NT2/D1 (cell line): ENCODE results near the gene RBMS1.

Experiments used
- DNase-seq: peaks from one replicate; pipeline ENCODE4 v3.0.0-alpha.2; 2011; ENCODE audit warnings: low read depth, low spot score
- H3K27me3 ChIP-seq: 2 replicates; pipeline ENCODE4 v1.6.0; 2011; ENCODE audit warnings: mild to moderate bottlenecking; ENCODE audit not compliant: insufficient read length, insufficient read depth
- H3K36me3 ChIP-seq: 2 replicates; pipeline ENCODE4 v1.6.1; 2011; ENCODE audit warnings: mild to moderate bottlenecking, low read length, mixed read lengths; ENCODE audit not compliant: insufficient read depth, insufficient read length
- H3K4me1 ChIP-seq: 2 replicates; pipeline ENCODE4 v1.5.1; 2011; ENCODE audit not compliant: insufficient read depth, insufficient read length
- H3K4me3 ChIP-seq: 2 replicates; pipeline ENCODE4 v1.5.1; 2011; ENCODE audit warnings: low read depth; ENCODE audit not compliant: insufficient read length
- H3K9ac ChIP-seq: 2 replicates; pipeline ENCODE4 v1.6.0; 2011; ENCODE audit warnings: low read depth; ENCODE audit not compliant: insufficient read length
- H3K9me3 ChIP-seq: 2 replicates; pipeline ENCODE4 v1.5.1; 2011; ENCODE audit warnings: mild to moderate bottlenecking, low read length; ENCODE audit not compliant: insufficient read depth
- SUZ12 ChIP-seq: IDR thresholded peaks from 2 replicates; pipeline ENCODE4 v1.6.1; 2011; ENCODE audit not compliant: insufficient read length, insufficient read depth; ENCODE audit errors: extremely low read depth
- YY1 ChIP-seq: IDR thresholded peaks from 2 replicates; pipeline ENCODE4 v1.6.1; 2011; ENCODE audit not compliant: insufficient read length, insufficient read depth
- ZNF274 ChIP-seq: IDR thresholded peaks from 2 replicates; pipeline ENCODE4 v1.6.1; 2011; ENCODE audit warnings: mild to moderate bottlenecking, low read depth, low read length

The RBMS1 gene

GRCh38 chr2:160407393-160408172 is 86.0 kb downstream of the RBMS1 start:
- Histone ChIP-seq H3K4me1 (peaks cover 3% of the 10 kb centered on the region), H3K4me3 (peak overlapping the region; percentile 66), H3K36me3 (no peaks in the 10 kb centered on the region), H3K27me3 (no peaks in the 10 kb centered on the region), H3K9ac (peak overlapping the region; percentile 84), H3K9me3 (no peaks in the 10 kb centered on the region)
- DNase-seq, result no peak
- no peak for TF ChIP-seq YY1
- TF ChIP-seq ZNF274, result no peak
- TF ChIP-seq SUZ12, result no peak

- TF ChIP-seq SUZ12 (no peak), YY1 (no peak), ZNF274 (no peak)
- H3K9me3 ChIP-seq, result no peaks in the 10 kb centered on the region
- H3K4me3 ChIP-seq, result peak overlapping the region; percentile 66
- H3K9ac ChIP-seq, result peak overlapping the region; percentile 84
- H3K27me3 ChIP-seq, result no peaks in the 10 kb centered on the region
- DNase-seq, result no peak
- no peaks in the 10 kb centered on the region for H3K36me3 ChIP-seq
- peaks cover 5% of the 10 kb centered on the region for H3K4me1 ChIP-seq
Measured at GRCh38 chr2:160406591-160407392, 86.8 kb downstream of the RBMS1 start.

- no peaks in the 10 kb centered on the region for H3K9me3 ChIP-seq
- H3K27me3 ChIP-seq, result no peaks in the 10 kb centered on the region
- peaks cover 5% of the 10 kb centered on the region for H3K4me1 ChIP-seq
- TF ChIP-seq SUZ12 (no peak), ZNF274 (no peak), YY1 (no peak)
- H3K4me3 ChIP-seq, result peak overlapping the region; percentile 66
- H3K9ac ChIP-seq, result no peak overlapping the region
- peak; percentile 43 for DNase-seq
- no peaks in the 10 kb centered on the region for H3K36me3 ChIP-seq
Measured at GRCh38 chr2:160405077-160405867, 88.3 kb downstream of the RBMS1 start.

- H3K4me3 ChIP-seq, result no peak overlapping the region
- H3K9ac ChIP-seq, result no peak overlapping the region
- H3K27me3 ChIP-seq, result no peaks in the 10 kb centered on the region
- H3K4me1 ChIP-seq, result peaks cover 5% of the 10 kb centered on the region
- no peaks in the 10 kb centered on the region for H3K9me3 ChIP-seq
- TF ChIP-seq SUZ12 (no peak), ZNF274 (no peak), YY1 (no peak)
- DNase-seq, result no peak
- H3K36me3 ChIP-seq, result no peaks in the 10 kb centered on the region
Measured at GRCh38 chr2:160402997-160403979, 90.3 kb downstream of the RBMS1 start.

GRCh38 chr2:160402501-160402900 is 91.1 kb downstream of the RBMS1 start:
- no peak overlapping the region for H3K4me3 ChIP-seq
- DNase-seq, result no peak
- H3K27me3 ChIP-seq, result no peaks in the 10 kb centered on the region
- no peaks in the 10 kb centered on the region for H3K36me3 ChIP-seq
- TF ChIP-seq ZNF274, result no peak
- no peak for TF ChIP-seq YY1
- TF ChIP-seq SUZ12, result no peak
- H3K9me3 ChIP-seq, result no peaks in the 10 kb centered on the region
- peaks cover 7% of the 10 kb centered on the region for H3K4me1 ChIP-seq
- no peak overlapping the region for H3K9ac ChIP-seq

GRCh38 chr2:160401895-160402294 is 91.7 kb downstream of the RBMS1 start:
- no peaks in the 10 kb centered on the region for H3K9me3 ChIP-seq
- H3K27me3 ChIP-seq, result no peaks in the 10 kb centered on the region
- no peak overlapping the region for H3K9ac ChIP-seq
- no peak overlapping the region for H3K4me3 ChIP-seq
- TF ChIP-seq YY1, result no peak
- no peak for TF ChIP-seq ZNF274
- no peak for TF ChIP-seq SUZ12
- H3K36me3 ChIP-seq, result no peaks in the 10 kb centered on the region
- H3K4me1 ChIP-seq, result peaks cover 8% of the 10 kb centered on the region
- no peak for DNase-seq
